GM21737 (cell line): ENCODE measurements around the gene SERPINA1.
A peak's percentile ranks its signal among the peaks of the same experiment; 100 is the strongest.

Experiments used
- ATAC-seq: cut with Tn5 transposase; IDR thresholded peaks from one replicate; pipeline ENCODE4 v1.9.1; 2021; ENCODE audit warnings: mild to moderate bottlenecking, moderate library complexity; ENCODE audit not compliant: unreplicated experiment

SERPINA1 gene

DNA sequence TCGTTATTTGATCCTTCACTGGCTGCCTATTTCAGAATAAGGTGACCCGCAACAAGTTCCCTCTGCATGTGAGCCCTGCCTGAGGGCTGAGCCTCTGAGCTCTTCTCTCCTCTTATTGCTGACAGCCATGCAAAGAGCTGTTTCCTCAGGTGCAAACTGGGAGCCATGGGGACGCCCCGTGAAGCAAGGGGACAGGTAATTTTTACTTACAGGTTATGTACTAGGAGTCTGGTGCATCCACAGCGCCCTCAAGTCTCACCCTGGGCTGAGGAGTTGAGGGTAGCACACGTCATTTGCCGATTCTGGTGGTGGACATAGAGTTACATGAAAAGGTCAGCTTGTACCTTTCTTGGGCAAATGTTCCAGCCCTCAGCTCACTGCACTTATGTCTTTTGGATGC, 39.1 kb downstream of the SERPINA1 start:
- no peak for ATAC-seq

DNA sequence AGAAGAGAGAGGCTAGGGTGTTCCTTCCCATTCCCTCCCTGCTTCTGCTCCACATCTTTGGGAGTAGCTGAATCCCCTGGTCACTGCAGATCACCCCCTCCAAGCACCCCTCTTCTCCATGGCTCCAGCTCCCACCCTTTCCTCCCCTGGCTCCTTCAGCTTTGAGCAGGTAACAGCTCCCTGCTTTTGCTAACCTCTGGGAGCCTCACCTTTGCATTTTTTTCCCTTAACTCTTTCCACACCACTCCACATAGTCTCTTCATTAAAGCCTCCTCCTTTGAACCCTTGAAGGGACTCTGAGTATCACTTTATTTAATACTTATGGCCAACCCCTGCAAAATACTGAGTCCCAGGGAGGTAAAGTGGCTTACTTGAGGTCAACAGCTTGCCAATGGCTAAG, 39.6 kb downstream of the SERPINA1 start:
- no peak for ATAC-seq

DNA sequence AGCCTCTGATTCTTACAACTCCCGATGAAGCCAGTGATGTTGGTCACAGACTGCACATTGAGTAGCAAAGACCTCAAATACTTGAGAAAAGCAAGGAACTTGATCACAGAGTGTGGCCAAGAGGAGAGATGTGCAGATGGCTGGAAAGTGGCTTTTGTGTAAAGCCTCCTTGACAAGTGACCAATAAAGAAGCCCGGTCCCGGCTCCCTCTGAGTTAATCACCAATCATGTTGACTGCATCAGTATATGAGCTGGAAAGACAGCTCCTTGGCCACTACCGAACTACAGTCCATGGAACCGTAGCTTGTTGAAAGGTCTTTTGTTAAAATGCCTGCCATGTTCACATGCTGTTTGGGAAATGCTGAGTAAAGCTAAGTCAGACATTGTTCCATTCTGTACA, 41.6 kb downstream of the SERPINA1 start:
- no peak for ATAC-seq

DNA sequence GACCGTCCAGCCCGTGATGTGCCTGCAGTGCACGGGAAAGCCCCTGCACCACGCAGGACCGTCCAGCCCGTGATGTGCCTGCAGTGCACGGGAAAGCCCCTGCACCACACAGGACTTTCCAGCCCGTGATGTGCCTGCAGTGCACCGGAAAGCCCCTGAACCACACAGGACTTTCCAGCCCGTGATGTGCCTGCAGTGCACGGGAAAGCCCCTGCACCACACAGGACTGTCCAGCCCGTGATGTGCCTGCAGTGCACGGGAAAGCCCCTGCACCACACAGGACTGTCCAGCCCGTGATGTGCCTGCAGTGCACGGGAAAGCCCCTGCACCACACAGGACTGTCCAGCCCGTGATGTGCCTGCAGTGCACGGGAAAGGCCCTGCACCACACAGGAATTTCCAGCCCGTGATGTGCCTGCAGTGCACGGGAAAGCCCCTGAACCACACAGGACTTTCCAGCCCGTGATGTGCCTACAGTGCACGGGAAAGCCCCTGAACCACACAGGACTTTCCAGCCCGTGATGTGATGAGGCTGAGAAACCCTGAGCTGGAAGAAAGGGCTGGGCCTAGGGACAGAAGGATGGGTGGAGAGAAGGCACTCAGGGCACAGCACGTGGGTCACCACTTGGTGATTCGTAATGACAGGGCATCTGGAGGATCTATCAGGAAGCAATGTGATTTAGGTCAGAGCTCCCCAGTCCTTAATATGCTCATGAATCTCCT, 42.2 kb downstream of the SERPINA1 start:
- ATAC-seq = peak; percentile 63

DNA sequence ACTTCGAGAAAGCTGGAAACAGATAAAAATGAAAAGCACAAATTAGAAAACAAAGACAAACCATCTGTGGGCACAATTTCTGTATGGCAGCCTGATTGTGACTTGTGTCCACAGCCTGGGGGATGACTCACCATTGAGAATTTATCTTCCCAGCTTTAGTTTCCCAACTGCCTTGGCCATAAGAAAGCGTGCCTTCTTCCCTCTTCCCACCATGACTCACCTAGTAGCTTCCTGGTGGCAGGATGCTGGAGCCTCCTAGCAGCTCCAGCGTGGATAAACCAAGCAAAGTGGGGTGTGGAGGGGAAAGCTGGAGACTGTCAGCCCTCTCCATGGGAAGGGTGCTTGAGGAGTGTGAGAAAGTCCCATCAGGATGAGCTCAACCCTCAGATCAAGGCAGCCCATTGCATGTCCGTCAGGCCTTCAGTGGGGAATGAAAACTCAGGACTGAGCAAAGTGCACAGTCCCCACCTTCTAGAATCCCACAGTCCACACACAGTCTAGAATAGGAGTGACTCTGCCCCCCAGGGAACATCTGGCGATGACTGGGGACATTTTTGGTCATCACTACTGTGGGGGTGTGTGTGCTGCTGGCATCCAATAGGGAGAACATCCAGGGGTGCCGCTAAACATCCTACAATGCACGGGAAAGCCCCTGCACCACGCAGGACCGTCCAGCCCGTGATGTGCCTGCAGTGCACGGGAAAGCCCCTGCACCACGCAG, 42.9 kb downstream of the SERPINA1 start:
- no peak for ATAC-seq

DNA sequence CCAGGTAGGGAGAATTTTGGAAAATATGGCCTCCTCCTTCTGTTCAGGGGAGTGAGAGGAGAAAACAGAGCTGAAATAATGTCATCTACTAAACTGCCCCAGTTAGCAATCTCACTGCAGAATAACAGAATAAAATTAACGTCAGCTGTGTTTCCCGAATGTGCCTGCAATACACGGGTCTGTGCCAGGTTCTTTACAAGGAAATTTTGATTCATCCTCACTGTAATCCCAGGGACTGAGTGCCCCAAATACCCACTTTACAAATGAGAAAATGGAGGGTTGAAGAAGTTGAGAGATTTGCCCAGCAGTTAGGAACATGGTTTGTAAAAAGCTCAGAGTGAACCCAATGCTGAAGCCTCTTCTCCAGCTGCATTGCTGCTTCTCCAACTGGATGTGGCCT, 44.0 kb downstream of the SERPINA1 start:
- ATAC-seq = no peak

DNA sequence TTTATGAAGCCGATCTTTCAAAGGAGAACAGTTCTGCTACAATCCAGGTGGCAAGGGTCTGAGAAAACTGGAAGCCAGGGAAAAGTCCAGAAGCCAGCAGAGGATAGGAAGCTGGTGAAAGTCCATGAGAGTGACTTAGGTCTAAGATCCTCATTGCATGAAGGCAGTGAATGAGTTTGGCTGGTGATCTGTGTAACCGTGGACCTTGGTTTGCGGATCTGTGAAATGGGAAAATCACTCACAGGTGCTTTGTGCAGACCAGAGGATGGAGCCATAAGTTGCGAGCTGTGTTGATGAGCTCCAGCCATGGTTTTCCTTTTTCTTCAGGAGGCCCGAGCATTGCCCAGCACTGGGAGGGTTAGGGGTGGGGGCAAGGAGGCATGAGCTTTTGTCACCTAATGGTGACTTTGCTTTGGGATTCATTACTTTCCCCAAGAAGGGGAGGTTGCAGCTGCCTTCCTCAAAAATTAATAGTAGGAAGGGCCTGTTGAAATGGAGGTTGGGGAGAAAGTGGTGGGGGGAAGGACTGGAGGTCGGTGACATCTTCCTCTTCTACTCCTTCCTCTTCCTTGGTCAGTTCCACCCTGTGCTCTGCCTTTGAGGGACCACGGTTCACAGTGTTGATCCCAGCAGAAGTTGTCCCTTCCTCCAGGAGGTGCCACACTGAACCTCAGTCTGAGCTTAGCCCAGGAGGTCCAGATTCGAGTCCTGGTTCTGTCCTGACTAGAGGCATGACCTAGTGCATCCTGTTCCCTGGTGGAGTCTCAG, 45.0 kb downstream of the SERPINA1 start:
- no peak for ATAC-seq

DNA sequence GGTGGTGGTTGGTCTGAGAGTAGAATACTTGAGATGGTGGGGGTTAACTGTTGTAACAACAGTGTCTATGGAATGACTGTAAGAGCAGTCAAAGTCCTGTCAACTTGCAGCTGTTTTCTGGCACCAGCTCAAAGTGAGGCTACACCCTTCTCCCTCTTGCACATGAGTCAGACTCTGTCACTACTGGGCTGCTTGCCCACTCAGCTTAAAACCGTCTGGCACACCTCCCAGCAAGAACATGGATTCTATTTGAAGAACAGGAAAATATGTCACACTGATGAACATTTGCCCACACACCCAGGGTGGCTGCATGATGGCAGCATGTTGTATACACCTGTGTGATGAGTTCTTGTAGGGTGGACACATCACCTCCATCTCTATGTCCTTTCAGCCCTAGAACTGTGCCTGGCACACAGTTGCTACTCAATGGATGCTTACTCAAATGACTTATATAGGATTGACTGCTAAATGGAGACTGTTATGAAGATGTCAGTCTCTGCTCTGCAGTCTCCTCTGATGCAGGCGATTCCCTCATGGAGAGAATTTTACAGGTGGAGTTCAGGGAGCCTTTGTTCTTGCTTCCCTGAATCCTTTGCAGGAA, 46.0 kb downstream of the SERPINA1 start:
- no peak for ATAC-seq

DNA sequence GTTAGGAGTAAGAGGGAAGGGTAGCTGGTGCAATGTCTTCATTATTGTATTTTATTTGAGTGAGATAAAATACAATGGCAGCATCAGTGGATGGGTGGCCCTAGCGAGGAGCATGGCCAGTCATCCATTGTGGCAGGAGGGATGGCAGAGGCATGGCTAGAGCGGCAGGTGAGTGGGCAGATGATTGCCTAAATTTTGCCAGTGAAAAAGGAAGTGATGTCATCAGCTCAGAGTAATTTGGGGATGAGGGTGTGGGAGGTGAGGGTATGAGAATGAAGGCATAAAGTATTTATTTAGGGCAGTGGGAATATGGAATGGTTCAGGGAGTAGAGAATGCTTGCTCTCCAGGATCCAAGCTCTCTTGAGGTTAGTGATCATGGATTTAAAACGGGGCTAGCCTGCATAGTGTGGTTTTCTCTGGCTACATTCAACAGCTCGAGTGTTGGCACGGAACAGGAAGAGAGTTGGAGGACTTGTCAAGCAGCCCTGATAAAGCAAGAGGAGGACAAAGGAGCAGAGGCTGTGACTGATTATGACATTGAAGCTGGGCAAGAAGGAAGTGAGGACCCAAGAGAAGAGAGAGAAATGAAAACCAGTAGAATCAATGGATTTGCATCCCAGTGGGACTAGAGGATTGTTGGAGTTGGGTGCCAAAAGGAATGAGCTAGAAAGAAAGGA, 46.6 kb downstream of the SERPINA1 start:
- no peak for ATAC-seq

DNA sequence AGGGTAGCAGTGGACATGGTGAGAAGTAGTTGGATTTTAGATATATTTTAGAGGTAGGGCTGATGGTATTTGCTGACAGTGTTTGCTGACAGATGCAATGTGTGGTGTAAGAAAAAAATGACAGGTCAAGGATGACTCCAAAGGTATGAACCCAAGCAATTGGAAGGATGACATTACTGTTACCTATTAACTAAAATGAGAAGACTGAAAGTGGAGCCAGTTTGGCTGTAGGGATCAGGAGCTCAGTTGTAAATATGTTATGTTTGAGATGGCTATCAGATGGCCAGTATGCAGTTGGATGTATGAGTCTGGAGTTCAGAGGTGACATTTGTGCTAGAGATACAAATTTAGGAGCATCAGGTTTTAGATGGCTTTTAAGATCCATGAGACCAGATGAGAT, 47.9 kb downstream of the SERPINA1 start:
- no peak for ATAC-seq

DNA sequence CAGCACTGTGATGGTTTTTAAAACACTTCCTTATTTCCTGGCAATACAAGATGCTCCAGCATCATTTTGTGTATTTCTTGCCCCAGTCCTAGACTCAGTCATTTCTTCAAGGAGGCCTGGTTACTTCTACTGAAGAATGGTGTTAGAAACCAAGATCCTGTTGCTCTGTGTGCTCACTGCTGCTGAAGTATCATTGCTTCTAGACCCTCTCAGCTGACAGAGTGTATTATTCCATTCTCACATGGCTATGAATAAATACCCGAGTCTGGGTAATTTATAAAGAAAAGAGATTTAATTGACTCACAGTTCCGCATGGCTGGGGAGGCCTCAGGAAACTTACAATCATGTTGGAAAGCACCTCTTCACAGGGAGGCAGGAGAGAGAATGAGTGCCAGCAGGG, 50.4 kb downstream of the SERPINA1 start:
- ATAC-seq = no peak

DNA sequence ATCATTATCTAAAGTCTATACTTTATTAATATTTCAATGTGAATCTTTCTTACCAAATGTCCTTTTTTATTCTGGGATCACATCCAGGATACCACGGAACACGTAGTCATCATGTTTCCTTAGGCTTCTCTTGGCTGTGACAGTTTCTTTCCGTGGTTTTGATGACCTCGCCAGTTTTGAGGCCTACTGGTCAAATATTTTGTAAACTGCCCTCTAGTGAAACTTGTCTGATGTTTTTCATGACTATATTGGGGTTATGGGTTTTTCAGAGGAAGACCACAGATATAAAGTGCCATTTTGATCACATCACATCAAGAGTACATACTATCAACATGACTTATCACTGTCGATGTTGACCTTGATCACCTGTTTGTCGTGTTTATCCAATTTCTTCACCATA, 51.1 kb downstream of the SERPINA1 start:
- no peak for ATAC-seq

DNA sequence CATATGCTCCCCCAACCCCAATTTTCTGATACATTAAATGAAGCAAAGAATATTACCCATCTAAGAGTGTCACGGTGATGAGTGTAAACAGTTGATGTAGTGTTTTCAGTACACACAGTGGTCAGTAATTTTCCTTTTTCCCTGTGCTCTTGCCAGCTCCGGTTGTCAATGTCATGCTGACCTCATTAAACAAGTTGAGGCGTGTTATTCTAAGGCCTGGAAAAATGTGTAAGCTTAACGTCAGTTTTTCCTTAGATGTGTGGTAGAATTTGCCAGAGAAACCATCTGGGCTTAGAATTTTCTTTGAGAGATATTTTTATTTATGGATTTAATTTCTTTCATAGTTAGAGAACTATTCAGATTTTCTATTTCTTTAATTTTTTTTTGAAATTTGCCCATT, 53.5 kb downstream of the SERPINA1 start:
- no peak for ATAC-seq

DNA sequence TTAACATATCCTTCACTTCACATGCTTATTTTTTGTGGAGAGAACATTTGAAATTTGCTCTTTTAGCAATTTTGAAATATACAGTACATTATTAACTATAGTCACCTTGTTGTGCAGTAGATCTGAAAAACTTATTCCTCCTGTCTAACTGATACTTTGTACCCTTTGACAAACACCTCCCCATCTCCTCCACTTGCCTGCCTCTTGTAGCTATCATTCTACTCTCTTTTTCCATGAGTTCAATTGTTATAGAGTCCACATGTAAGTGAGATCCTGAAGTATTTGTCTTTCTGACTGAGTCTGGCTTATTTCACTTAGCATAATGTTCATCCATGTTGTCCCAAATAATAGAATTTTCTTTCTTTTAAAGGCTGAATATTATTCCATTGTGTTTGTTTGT, 55.8 kb downstream of the SERPINA1 start:
- ATAC-seq = no peak

DNA sequence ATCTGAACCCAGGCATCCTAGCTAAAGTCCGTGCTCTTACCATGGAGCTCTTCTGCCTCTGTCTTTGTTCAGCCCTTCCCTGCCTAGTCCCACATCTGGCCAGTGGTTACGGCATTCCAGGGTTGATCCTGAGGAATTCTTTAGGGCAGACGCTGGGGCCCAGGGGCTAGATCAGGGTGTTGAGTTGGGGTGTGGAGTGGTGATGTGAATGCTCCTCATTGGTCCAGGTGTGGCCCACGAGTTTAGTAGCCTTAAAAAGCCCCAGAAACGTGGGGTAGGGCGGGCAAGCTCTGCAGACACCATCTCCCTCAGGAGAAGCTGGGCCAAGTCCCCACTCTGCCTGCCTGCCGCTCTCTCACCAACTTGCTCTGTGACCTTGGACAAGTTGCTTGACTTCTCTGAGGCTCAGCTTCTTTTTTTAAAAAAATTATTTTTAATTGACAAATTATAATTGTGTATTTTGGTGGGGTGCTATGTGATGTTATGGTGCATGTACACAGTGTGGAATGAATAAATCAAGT, 56.3 kb downstream of the SERPINA1 start:
- no peak for ATAC-seq

DNA sequence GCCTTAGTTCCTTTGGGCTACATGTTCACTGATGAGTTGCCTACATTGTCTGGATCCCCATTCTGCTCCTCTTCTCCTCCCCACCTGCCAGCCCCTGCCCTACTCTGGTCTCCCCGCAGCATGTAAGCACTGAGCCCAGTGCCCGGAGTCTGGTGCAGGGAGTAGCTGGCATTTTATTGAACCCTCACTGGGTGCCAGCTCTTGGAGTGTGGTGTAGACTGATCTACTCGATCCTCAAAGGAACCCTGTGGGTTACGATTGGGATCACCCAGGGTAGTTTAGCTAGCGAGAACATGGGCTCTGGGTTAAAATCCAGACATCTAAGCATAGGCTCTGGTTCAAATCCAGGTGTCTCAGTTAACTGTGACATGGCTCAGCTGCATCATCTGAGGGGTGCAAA, 56.9 kb downstream of the SERPINA1 start:
- ATAC-seq = no peak

DNA sequence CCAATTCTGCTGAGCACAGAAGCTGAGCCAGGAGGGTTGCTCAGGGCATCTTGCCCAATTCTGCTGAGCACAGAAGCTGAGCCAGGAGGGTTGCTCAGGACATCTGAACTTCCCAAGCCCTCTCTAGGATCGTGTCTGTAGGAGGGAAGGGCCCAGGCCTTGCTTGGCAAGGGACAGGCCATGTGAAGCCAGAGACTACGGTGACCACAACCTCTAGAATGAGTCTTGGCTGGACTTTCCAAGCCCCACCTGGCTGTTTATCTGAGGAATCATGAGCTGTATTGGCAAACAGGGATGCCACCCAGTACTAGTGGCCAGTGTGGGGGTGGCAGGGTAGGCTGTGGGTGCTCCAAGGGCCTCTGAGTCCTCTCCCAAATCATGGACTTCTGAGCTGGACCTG, 57.5 kb downstream of the SERPINA1 start:
- ATAC-seq = no peak

DNA sequence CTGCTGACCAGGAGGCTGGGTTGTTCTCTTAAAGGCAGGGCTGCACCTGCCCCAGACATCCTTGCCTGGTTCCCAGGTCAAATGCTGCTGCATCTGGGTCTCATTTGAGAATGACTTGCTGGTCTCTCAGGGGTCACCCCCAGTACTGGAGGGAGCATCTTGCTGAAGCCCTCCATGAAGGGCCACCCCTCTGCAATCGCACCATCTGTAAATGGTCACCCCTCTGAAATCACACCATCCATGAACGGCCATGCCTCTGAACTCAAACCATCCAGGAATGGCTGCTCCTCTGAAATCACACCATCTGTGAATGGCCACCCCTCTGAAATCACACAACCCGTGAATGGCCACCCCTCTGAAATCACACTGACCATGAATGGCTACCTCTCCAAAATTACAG, 58.0 kb downstream of the SERPINA1 start:
- no peak for ATAC-seq

DNA sequence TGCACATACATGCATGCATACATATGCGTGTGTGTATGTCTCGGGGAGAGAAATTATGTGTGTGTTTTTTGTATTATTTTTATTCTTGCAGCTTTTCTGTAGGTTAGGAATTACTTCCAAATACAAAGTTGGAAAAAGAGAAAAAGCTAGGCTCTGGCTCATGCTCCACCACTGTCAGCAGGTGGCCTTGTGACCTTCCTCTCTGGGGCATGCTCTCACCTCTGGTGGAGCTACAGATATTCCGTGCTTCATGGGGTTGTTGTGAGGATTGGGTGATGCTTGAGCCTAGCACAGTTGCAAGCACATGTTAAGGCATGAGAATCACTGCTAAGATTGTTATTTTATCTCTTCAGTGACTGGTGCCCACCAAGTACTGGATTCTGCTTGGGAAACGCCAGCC, 58.5 kb downstream of the SERPINA1 start:
- no peak for ATAC-seq

DNA sequence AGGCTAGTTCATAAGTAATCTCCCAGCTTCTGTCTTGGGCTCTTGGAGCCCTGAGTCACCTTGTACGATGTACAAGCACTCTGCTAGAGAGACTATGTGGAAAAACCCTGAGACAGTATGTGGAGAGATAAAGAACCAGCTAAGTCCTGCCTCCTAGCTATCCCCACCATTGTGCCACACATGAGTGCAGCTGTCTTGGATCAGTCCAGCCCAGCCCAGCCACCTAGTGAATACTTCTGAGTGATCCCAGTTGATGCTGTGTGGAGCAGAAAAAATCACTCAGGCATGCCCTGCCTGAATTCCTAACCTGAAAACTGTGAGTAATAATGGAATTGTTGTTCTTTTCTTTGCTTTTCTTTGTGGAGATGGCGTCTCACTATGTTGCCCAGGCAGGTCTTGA, 60.2 kb downstream of the SERPINA1 start:
- ATAC-seq = no peak
